Limb (tissue), 2 donors: ENCODE data around the gene PODN.

Experiments
- DNase-seq, 2 donors: peaks; one replicate each; pipeline ENCODE4 v3.0.0-alpha.2; 2016; ENCODE audit errors: extremely low spot score in 2 of 2

The PODN gene

DNA sequence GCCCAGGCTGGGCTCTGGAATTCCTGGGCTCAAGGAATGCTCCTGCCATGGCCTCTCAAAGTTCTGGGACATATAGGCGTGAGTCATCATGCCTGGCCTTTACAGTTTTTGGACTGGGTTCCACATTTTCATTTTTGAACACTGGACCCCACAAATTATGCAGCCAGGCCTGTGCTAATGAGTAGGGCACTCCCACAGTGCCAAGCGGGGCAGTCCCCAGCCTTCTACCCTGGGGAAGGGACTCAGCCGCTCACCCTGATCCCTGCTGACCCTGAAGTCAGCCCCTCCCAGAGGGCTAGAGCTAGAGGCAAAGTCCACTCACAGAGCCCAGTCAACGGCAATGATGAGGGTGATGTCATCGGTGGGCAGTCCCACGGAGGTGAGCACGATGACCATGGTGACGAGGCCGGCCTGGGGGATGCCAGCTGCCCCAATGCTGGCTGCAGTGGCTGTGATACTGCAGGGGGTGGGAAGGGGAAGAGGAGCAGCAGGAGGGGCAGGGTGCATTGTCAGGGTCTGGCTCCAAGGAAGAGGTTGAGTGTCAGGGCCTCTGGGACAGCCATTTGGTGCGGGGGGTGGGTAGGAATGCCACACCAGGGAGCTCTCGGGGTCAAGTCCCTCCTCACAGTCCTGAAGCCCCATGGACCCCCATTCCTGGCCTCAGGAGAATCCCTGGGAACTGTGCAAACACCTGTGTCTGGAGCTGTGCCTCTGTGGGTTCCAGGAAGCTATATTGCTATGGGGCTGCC is 27.6 kb downstream of the PODN start:
- no peak for DNase-seq

DNA sequence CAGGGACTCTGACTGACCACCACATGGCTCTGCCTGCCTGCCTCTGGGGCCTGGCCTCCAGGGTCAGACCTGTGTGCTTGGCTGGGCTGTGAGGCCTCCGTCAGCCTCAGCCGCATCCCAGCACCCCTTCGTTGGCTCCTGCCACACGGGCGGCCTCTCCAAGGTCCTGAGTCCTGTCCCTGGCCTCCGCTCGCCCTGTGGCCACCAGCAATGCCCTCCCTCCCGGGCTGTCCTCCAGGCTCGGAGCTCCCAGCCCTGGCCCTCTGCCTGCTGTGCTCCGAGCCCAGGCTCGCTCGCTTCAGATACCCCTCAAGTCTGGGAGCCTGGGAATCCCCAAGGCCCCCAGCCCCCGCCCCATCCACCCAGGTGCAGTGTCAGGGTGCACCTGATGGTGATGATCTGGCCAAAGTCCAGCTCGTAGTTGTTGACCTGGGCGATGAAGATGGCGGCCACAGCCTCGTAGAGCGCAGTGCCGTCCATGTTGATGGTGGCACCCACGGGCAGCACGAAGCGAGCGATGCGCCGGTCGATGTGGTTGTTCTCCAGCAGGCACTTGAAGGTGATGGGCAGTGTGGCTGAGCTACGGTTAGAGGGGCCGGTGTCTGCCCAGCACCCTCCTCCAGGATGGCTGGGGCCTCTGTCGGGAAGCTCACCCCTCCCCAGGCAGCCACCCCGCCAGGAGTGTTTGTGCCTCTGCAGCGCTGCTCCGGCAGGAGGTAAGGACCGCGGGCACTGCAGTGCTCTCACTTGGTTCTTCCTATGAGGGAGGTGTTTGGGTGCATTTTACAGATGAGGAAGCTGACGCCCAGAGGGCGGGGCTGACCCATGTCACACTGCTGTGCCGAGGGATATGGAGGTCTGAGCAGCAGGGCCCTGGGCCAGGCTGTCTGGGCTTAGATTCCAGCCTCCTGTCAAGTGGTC is 28.5 kb downstream of the PODN start:
- DNase-seq = no peak

DNA sequence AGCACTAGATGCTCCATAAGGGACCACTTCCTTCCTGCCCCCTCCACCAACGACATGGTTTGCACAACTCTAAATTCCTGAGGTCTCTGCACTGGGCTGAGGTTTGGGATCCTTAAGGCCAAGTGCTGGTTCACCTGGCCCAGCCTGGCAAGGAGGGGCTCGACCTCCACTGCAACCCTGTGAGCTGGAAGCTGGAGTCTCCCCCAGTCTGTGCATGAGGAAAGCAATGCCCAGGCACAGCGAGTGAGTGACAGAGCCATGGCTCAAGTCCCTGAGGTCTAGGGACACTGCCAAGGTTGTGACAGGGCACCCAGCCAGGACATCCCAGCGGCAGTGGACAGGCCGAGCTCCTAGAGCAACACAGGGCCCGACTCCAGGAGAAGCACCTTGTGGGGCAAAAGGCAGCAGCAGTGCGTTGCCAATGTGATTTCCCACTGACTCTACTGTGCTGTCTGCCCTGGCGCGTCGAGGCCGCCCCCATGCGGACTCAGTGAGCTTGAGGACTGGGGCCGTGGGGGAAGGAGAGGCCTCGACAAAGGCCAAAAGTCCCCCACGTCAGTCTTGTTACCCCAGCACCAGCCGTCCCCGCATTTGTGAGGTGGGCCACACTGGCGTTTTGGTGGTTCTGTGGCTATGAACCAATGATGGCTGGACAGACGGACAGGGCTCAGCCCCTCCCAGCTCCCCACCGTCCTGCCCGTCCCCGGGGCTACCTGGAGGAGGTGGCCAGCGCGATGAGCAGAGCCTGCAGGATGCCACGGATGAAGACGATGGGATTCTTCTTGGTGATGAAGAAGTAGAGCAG is 30.0 kb downstream of the PODN start:
- no peak for DNase-seq

DNA sequence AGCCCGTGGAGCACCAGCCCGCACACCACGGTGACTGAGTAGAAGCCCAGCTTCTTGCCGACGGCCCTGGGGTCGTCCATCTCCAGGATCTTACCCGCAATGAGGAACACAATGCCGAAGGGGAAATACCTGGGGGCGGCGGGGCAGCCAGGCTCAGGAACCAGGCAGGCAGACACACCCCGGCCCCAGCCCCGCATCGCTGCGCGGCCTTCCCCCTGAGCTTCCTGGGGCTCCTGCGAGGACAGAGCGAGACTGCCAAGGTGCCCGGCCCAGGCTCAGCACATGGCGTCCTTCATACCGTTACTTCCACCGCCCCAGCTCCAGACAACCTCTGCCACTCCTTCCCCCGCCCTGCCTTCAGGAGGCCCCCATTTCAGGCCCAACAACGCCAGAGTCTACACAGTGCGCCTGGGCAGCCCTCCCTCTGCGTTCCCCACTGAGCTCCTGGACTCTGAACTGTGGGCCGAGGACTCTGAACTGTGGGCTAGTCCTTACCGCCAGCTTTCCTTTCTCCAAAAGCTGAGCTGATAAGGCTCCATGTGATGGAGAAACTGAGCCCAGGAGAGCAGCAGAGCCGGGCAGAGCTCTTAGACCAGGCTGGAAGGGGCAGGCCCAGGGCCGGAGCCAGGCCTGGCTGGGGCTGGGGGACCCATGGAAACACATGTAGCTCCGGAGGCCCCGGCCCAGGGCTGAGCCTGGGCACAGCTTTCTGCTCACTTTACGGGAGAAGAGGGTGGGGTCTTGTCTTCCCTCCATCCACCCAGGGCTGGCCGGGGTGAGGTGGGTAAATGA is 30.8 kb downstream of the PODN start:
- no peak for DNase-seq

DNA sequence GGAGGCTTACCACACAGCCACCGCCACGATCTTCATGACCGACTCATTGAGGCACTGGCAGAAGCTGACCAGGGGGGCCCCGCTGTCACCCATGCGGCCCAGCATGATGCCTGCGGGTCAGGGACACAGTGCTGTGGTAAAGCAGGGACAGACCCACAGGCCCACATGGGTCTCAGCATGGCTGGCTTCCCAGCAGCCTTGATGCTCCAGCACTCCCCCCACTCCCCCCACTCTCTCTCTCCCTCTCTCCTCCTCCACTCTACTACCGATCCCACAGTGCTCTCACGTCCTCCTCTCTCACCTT is 31.4 kb downstream of the PODN start:
- DNase-seq = no peak

DNA sequence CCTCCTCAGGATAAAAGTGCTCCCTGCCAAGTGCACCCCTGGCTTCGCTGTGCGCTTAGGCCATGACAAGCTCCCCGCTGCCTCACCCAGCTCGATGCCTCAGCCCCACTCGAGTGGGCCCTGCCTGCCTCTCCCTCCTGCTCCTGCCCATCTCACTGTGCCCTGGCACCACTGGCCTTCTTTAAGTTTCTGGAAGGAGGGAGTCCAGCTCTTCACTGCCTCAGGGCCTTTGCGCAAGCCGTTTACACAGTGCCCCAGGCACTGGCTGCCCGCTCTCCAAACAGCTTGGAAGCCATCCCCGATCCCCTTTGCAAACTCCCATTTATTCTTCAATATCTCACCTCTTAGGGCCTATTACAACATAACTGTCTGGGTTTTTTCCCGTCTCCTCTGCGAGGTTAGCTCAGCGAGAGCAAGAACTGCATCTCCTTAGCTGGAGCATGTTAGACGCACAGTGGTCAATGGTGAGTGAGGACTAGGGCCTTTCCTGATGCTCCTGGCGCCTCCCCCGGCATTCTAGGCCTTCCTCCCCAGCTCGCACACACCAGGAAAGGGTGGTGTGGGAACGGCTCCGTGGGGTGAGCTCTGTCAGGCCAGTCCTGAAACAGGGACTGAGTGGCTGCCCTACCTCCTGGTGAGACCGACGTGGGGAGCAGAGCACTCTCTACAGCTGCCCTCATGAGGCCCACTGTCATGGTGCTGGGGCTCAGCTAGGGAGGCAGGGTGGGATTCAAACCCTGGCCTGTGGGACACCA is 31.9 kb downstream of the PODN start:
- DNase-seq = no peak

DNA sequence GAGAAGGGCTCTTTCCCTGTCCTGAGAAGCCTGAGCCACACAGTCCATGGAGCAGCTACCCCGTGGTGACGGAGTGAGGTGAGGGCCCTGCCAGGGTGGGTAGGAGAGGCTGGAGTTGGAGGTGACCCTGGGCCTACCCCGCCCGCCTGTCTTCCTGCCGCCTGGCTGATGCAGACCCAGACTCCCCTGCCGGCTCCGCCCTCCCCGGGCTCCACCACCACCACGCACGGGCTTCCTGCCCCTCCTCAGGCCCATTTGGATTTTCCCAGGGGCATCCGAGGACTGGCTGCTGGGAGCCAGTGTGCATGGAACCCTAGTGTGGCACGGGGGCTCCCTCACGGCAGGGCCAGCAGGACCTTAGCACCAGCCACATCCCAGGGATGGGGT is 32.5 kb downstream of the PODN start:
- no peak for DNase-seq

DNA sequence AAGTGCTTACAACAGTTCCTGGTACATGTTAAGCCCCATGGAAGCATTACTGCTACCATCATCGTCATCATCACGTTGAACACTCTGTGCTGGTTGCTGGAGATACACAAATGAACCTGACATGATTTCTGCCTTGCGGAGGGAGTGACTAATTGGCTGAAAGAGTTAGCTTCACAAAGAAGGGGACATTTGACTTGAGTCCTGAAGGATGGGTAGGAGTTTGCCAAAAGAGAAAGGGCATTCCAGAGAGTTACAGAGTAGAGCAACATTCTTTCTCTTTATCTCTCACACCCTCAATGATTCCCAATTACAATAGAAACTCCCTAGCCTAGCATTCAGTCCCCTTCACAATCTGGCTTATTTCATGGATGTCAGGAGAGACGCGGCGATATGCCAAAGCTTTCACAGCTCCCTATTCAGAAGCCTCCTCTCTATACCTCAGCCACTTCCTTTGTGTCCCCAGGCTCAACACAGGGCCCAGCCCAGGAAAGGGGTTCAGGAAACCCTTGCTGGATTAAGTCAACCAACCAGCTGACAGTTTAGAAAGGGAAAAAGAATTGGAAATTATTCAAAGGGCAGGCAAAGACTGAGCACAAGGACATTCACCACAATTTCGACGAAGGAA is 42.4 kb downstream of the PODN start:
- no peak for DNase-seq

DNA sequence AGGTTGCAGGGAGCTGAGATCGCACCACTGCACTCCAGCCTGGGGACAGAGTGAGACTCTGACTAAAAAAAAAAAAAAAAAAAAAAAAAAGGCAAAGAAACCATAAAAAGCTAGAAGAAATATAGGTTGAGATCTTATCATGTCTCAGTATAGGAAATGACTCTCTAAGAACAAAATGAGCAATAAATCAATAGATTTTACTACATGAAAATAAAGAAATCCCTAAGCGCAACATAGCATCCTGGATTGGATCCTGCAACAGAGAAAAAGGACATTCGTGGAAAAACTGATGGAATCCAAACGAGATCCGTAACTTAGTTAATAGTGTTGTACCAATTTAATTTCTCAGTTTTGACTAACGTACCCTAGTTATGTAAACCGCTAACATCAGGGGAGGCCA is 45.1 kb downstream of the PODN start:
- DNase-seq = no peak

DNA sequence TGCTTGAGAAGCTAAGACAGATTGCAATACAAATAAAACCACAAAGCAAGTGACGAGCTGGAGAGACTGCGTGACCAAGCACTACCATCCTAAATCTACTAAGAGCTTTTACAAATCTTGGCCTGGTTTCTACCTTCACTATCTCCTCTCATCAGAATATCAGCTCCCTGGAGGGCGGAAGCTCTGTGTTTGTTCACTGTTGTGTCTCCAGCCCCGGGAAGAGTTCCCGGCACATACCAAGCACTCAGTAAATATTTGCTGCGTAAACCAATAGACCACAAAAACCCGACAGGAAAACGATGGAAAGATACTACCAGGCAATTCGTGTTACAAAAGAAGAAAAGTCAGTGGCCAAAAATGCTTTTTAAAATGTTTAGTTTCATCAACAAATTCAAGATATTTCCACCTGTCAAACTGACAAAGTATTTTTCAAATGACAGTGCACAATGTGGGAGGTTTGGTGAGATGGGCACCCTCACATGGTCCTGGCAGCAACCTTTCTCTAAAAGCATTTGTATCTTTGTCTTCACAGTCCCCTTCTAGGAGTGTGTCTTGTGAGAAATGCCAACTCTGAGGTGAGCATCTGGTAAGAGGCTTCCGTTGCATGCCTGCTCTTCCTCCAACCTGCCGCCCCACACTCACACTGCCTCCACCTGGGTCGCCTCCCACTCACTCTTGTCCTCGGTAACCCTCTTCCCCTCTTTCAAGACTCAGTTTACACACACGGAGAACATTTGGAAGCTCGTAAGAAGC is 45.7 kb downstream of the PODN start:
- DNase-seq = no peak

DNA sequence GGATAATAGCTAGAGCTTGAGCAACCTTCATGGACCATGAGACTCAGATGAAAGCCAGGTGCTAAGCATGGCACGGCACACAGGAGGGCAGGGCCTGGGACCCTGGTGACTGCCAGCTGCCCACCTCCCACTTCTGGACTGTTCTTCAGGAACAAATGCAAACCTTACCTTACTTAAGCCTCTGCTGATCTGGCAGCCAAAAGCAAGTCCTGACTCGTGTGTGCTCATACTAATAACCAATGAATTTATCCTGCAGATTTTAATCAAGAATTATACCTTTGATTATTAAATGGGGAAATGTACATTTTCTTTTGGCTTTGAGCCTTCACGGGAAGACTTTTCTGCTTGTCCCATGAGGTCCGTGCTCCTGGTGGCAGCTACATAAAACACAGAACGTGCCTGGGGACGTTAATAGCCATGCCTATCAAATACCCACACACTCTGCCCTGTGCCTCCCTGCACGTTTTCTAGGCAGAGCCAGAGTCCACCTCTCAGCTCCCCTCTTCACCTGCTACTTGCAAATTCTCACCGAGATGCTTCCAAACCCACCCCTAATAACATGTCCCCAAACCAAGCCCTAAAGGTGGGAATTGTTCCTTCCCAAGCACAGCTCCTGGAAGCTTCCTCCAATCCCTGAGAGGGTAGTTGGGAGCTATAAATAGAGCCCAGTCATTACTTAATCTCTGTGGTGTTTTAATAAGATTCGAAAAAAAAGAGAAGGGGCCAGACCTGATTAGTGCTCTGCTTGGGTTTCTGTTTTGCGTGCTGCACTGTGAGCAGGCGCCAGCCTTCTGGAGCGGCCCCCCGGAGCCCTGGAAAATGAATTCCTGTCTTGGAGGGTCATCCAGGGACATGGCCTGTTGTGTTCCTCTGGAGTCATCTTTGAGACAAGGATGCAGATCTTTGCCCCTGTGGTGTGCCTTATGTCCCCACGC is 46.9 kb downstream of the PODN start:
- DNase-seq = no peak

DNA sequence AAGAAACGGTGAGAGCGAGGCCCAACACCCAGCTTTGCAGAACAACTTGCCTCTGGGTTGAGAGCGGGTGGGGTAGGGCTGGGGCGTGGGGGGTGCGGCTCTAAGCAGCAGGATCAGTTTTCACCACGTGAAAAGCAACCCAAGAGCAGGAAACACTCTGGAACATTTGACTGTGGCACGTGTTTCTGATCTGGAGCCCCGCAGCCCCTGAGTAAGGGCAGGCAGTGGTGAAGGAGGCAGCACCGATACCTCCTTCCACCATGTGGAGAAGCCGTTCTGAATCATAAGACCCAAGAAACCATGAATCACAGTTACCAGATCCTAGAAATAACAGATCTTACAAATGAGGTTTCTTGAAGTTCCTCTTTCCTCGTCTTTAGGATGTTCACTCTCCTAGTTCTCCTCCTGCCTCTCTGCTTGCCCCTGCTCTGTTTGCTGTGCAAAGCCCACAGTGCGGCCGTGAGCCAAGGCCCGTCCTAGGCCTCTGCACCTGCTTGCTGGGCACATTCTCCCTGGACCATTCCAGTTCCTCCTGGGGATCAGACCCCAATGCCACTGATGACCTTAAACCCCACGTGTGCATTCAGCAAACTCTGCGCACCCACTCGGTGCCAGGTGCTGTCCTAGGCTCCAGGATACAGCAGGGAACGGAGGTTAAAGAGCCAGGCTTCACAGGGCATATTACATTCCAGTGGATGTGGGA is 48.5 kb downstream of the PODN start:
- peak in 1 of 2 donors; percentile 55 for DNase-seq

DNA sequence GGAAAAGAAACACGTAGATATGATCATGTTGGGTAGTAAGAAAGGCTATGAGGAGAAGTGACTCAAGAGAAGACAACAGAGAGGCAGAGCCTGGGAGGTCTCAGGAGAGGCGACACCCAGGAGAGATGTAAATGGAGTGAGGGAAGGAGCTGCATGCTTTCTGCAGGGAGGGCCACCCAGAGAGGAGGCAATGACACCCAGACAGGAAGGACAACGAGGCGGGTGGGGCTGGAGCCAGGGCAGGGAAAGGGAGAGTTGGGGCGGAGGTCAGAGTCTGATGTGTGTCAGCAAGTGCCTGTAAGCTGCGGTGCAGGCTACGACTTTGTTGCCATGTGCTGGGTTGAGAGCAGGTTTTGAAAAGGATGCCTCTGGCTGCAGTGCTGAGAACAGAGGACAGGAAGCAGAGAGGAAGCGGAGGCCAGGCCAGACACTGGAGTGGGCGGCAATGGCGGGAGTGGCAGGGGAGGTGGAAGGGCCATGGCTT is 49.1 kb downstream of the PODN start:
- DNase-seq = no peak

DNA sequence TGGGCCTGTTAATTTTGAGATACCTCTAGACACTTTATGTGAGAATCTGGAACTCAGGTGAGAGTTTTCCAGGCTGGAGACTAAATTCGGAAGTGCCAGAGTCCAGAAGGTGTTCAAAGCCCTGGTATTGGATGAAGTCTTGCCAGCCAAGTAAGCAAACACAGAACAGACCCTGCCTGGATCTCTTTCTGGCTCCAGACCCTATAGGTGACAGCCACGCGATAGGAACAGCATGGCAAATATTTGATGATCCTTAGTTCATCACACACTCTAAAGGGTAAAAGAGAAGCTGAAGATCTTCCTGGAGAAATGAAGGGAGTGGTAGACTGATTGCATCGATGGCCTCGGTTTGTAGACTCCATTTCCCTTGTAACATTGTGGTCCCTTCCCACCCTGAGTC is 49.7 kb downstream of the PODN start:
- no peak for DNase-seq

DNA sequence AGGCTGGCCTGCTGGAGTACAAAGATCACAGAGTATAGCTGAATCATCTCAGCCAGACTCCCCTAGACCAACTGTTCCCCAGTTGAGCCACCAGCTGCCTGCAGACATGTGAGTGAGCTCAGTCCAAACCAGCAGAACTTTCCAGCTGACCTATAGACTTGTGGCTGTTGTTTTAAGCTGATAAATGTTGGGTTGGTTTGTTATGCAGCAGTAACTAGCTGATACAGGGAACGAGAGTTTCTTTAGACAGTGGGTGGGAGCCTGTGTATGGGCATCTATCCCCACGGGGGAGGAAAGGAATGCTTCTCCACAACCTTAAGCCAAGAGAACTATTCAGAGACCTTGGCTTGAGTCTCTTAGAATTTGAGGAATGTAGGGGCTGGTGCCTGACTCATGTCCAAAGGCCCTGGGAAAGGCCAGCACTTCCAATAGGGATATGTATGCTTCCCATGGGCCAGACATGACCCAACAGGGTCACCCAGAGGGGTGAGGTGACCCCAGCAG is 50.3 kb downstream of the PODN start:
- no peak for DNase-seq

DNA sequence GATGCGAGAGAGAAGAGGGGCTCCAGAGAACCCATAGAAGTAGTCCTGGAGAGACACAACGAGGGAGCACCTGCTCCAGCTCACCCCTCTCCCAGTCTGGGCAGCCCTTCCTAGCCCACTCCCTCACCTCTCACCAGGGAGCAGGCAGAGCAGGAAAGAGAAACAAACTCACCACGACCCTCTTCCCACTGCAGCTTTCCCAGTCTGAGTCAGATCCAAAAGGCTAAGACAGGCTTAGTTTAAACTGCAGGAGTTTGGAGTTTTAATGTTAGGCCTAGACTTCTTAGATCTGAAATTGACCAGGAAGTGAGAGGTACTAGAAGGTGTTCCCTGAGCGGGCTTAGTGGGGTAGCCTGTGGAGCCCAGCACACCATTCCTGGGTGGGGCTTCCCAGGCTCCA is 50.8 kb downstream of the PODN start:
- no peak for DNase-seq

DNA sequence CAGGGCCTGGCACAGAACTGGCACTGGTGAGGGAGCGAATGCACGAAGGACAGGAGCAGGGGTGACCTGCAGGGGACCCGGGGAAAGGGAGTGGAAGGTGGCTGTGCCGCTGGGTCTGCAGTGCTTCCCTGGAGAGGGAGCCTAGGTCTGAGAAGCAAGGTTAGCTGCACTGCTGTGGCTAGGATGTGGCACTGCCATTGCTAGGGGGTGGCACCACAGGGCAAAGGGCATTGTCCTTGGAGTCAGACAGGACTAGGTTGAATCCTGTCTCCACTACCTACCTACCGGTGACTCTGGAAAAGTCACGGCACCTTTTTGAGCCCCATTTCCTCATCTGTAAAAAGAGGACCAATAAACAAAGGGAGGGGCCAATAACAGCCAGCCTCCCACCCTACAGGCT is 52.1 kb downstream of the PODN start:
- DNase-seq = no peak
